DND-41 (cell line): ENCODE measurements around the gene DPP9.

Source experiments
- ATAC-seq: fragments of 200-7000 bp; cut with Tn5 transposase; 3 replicates; pipeline ENCODE4 v1.9.1; 2021; ENCODE audit warnings: low read depth; ENCODE audit not compliant: insufficient read depth
- DNase-seq: peaks from one replicate; pipeline ENCODE4 v3.0.0-alpha.2; 2020
- H2AFZ ChIP-seq: 2 replicates; pipeline ENCODE4 v1.6.0; 2012; ENCODE audit warnings: low read depth, low read length
- H3K27ac ChIP-seq: 2 replicates; pipeline ENCODE4 v1.5.1; 2012; ENCODE audit warnings: low read length, inconsistent platforms
- H3K27me3 ChIP-seq: fragments of 200-600 bp; sonication (generic); 2 replicates; pipeline ENCODE4 v1.6.0; 2012; ENCODE audit warnings: low read length, mild to moderate bottlenecking, inconsistent platforms; ENCODE audit not compliant: insufficient read depth, poor library complexity
- H3K36me3 ChIP-seq: 2 replicates; pipeline ENCODE4 v1.5.1; 2012; ENCODE audit warnings: low read length, inconsistent platforms; ENCODE audit not compliant: insufficient read depth
- H3K4me1 ChIP-seq: 2 replicates; pipeline ENCODE4 v1.5.1; 2012; ENCODE audit warnings: mild to moderate bottlenecking, low read length; ENCODE audit not compliant: insufficient read depth
- H3K4me2 ChIP-seq: 2 replicates; pipeline ENCODE4 v1.6.0; 2012; ENCODE audit warnings: mild to moderate bottlenecking, moderate library complexity, low read length, inconsistent platforms; ENCODE audit not compliant: insufficient read depth
- H3K4me3 ChIP-seq, 2 experiments: fragments of 200-600 bp in 1 of 2; shearing (Covaris generic) in 1 of 2; 2 replicates each; pipeline ENCODE4 v1.5.1; 2012 to 2016; ENCODE audit warnings: inconsistent platforms in 2 of 2, low read length in 2 of 2, mild to moderate bottlenecking in 2 of 2, low read depth in 1 of 2, moderate library complexity in 1 of 2
- H3K79me2 ChIP-seq: 2 replicates; pipeline ENCODE4 v1.6.0; 2012; ENCODE audit warnings: low read length, inconsistent platforms; ENCODE audit not compliant: insufficient read depth
- H3K9ac ChIP-seq: 2 replicates; pipeline ENCODE4 v1.6.0; 2012; ENCODE audit warnings: low read depth, mild to moderate bottlenecking, inconsistent platforms, low read length, moderate library complexity
- H3K9me3 ChIP-seq: 2 replicates; pipeline ENCODE4 v1.5.1; 2012; ENCODE audit warnings: low read length, moderate library complexity, mild to moderate bottlenecking, inconsistent platforms; ENCODE audit not compliant: insufficient read depth, severe bottlenecking
- H4K20me1 ChIP-seq: 2 replicates; pipeline ENCODE4 v1.6.0; 2012; ENCODE audit warnings: low read length; ENCODE audit not compliant: insufficient read depth
- EZH2 ChIP-seq: IDR thresholded peaks from 3 replicates; pipeline ENCODE4 v1.6.1; 2012; ENCODE audit warnings: borderline replicate concordance, low read depth, mild to moderate bottlenecking, moderate library complexity, low read length, inconsistent platforms; ENCODE audit not compliant: severe bottlenecking
- TF ChIP-seq, protein P1 (sequence below): IDR thresholded peaks from 2 replicates; pipeline ENCODE4 v1.5.1; 2012; ENCODE audit warnings: borderline replicate concordance, low read length, moderate library complexity, mild to moderate bottlenecking; ENCODE audit not compliant: poor library complexity, severe bottlenecking; ENCODE audit errors: extremely low read depth

Gene DPP9

DNA sequence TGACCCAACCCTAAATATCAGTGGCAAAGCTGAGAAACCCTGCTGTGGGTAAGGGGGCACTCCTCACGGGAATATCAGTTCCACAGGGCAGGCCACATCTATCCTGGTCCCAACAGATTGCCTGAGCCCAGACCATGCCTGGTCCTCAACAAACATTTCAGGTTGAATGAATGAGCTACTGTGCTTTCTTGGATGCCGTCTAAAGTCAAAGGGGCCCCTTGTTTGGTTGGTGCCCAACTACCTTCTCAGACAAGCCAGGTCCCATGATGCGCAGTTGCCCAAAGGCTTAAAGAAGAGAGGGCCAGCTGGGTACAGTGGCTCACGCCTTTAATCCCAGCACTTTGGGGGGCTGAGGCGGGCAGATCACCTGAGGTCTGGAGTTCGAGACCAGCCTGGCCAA is 2.4 kb downstream of the DPP9 start:
- TF ChIP-seq, protein P1, sequence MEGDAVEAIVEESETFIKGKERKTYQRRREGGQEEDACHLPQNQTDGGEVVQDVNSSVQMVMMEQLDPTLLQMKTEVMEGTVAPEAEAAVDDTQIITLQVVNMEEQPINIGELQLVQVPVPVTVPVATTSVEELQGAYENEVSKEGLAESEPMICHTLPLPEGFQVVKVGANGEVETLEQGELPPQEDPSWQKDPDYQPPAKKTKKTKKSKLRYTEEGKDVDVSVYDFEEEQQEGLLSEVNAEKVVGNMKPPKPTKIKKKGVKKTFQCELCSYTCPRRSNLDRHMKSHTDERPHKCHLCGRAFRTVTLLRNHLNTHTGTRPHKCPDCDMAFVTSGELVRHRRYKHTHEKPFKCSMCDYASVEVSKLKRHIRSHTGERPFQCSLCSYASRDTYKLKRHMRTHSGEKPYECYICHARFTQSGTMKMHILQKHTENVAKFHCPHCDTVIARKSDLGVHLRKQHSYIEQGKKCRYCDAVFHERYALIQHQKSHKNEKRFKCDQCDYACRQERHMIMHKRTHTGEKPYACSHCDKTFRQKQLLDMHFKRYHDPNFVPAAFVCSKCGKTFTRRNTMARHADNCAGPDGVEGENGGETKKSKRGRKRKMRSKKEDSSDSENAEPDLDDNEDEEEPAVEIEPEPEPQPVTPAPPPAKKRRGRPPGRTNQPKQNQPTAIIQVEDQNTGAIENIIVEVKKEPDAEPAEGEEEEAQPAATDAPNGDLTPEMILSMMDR = no peak
- TF ChIP-seq EZH2 = no peak
- Histone ChIP-seq H3K79me2 (peaks cover 40% of the 10 kb centered on the region), H3K4me2 (peak overlapping the region; percentile 91), H3K27ac (no peak overlapping the region), H3K36me3 (peaks cover 64% of the 10 kb centered on the region), H4K20me1 (peaks cover 37% of the 10 kb centered on the region), H3K4me1 (peaks cover 39% of the 10 kb centered on the region), H2AFZ (no peak overlapping the region), H3K9ac (peak overlapping the region; percentile 80; the same call in 1 of the 2 replicates), H3K9me3 (no peaks in the 10 kb centered on the region), H3K4me3 (peak overlapping the region in 1 of 2 experiments; percentile 1; a peak in 1 of 4 replicates), H3K27me3 (no peaks in the 10 kb centered on the region)
- no peak for DNase-seq
- no peak for ATAC-seq

DNA sequence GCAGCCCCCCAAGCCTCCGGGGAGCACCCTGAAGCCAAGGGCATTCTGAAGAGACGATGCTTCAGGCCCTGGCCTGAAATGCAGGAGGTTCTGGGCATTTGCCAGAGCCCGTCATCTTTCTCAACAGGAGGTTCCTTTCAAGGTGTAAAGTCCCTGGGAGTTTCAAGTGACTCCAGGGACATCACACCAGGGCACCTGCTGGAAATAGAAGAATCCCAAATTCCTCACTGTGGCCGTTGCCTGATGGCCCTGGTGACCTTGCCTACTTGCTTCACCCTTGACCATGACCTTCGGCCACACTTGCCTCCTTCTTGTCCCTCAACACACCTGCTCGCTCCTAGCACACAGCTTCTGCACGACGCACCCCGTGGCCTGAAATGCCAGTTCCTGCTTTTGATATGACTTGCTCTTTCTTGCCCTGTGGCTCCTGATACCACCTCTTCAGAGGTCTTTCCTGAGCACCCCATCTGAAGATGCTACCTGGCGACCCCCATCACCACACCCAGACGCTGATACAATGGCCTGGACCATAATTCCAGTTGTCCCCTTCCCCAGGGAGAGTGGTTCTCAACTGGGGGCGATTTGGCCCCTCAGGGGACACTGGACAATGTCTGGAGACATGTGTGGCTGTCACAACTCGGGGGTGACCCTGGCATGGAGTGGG is 3.5 kb downstream of the DPP9 start:
- no peaks in the 10 kb centered on the region for H3K9me3 ChIP-seq
- DNase-seq = no peak
- peaks cover 40% of the 10 kb centered on the region for H3K79me2 ChIP-seq
- TF ChIP-seq EZH2 = no peak
- TF ChIP-seq, protein P1 = no peak
- no peak overlapping the region for H2AFZ ChIP-seq
- H3K36me3 ChIP-seq = peaks cover 74% of the 10 kb centered on the region
- peaks cover 35% of the 10 kb centered on the region for H3K4me1 ChIP-seq
- H3K27me3 ChIP-seq = no peaks in the 10 kb centered on the region
- H3K9ac ChIP-seq = no peak overlapping the region
- peak overlapping the region; percentile 91; the same call in 1 of the 2 replicates for H3K4me2 ChIP-seq
- no peak overlapping the region for H3K27ac ChIP-seq
- no peak overlapping the region for H3K4me3 ChIP-seq
- H4K20me1 ChIP-seq = peaks cover 37% of the 10 kb centered on the region
- ATAC-seq = no peak

DNA sequence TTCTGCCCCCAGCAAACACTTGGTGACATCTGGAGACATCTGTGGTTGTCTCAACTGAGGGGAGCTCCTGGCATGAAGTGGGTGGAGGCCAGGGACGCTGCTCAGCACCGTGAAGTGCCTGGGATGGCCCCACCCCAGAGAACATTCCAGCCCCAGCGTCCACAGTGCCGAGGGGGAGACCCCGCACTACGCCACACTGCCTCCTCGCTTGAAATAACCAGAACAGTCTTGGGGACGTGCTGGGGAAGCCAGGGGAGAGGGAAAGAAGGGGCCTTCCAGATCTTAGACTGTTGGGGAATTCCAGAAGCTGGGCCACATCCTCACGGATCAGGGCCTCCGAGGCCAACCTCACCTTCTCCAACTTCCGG is 4.2 kb downstream of the DPP9 start:
- Histone ChIP-seq H3K9me3 (no peaks in the 10 kb centered on the region), H3K4me1 (peaks cover 30% of the 10 kb centered on the region), H3K9ac (no peak overlapping the region), H3K27me3 (no peaks in the 10 kb centered on the region), H4K20me1 (peaks cover 37% of the 10 kb centered on the region), H3K27ac (no peak overlapping the region), H3K36me3 (peaks cover 79% of the 10 kb centered on the region), H3K4me3 (no peak overlapping the region), H3K79me2 (peaks cover 40% of the 10 kb centered on the region), H3K4me2 (no peak overlapping the region), H2AFZ (no peak overlapping the region)
- DNase-seq (no peak), ATAC-seq (no peak)
- TF ChIP-seq, protein P1 = no peak
- no peak for TF ChIP-seq EZH2
